HepG2 (cell line): ENCODE measurements around the gene E2F8. TPM values are rescaled to one million over a fixed set of nuclear protein-coding genes. Genes with fewer than 3 reads are reported as not detected.

Experiments
- BORCS8-MEF2B ChIP-seq: sonication (generic); formaldehyde crosslinking; IDR thresholded peaks from 2 replicates; pipeline ENCODE4 v1.8.0; 2022; ENCODE audit warnings: mild to moderate bottlenecking, missing genetic modification reagents
- CENPX ChIP-seq: sonication (generic); formaldehyde crosslinking; IDR thresholded peaks from 2 replicates; pipeline ENCODE4 v1.9.0; 2021; ENCODE audit warnings: mild to moderate bottlenecking, missing genetic modification reagents, moderate library complexity
- CREM ChIP-seq, 2 experiments: sonication (generic) in 1 of 2; formaldehyde crosslinking in 1 of 2; IDR thresholded peaks; 2 replicates each; pipeline versions ENCODE4 v1.4.0 to v1.6.1; 2016 to 2020; ENCODE audit warnings: antibody characterized with exemption in 1 of 2, mild to moderate bottlenecking in 1 of 2, missing genetic modification reagents in 1 of 2
- DDIT3 ChIP-seq: sonication (generic); formaldehyde crosslinking; IDR thresholded peaks from 2 replicates; pipeline ENCODE4 v1.4.0; 2020; ENCODE audit warnings: mild to moderate bottlenecking, missing genetic modification reagents
- EED ChIP-seq: sonication (generic); formaldehyde crosslinking; IDR thresholded peaks from 2 replicates; pipeline ENCODE4 v1.5.0; 2020; ENCODE audit warnings: mild to moderate bottlenecking, missing genetic modification reagents
- GMEB2 ChIP-seq: IDR thresholded peaks from 2 replicates; pipeline ENCODE4 v1.6.1; 2016; ENCODE audit warnings: missing biosample characterization, missing genetic modification reagents, low read depth
- HDAC1 ChIP-seq: sonication (generic); formaldehyde crosslinking; IDR thresholded peaks from 2 replicates; pipeline ENCODE4 v1.5.1; 2020; ENCODE audit warnings: mild to moderate bottlenecking, missing genetic modification reagents
- HDAC2 ChIP-seq: sonication (generic); formaldehyde crosslinking; IDR thresholded peaks from 2 replicates; pipeline ENCODE4 v1.4.0; 2020; ENCODE audit warnings: missing genetic modification reagents
- HIC2 ChIP-seq: sonication (generic); formaldehyde crosslinking; IDR thresholded peaks from 2 replicates; pipeline ENCODE4 v1.9.0; 2022; ENCODE audit warnings: low read depth, missing genetic modification reagents
- MLXIP ChIP-seq: sonication (generic); formaldehyde crosslinking; IDR thresholded peaks from 2 replicates; pipeline ENCODE4 v1.9.0; 2021; ENCODE audit warnings: missing genetic modification reagents, borderline replicate concordance
- RELA ChIP-seq: sonication (generic); formaldehyde crosslinking; IDR thresholded peaks from 2 replicates; pipeline ENCODE4 v1.4.0; 2020; ENCODE audit warnings: missing genetic modification reagents
- SNAPC2 ChIP-seq: sonication (generic); formaldehyde crosslinking; IDR thresholded peaks from 2 replicates; pipeline ENCODE4 v1.8.1; 2022; ENCODE audit warnings: mild to moderate bottlenecking, missing genetic modification reagents
- SP4 ChIP-seq: sonication (generic); formaldehyde crosslinking; IDR thresholded peaks from 2 replicates; pipeline ENCODE4 v1.8.1; 2023; ENCODE audit warnings: mild to moderate bottlenecking, missing genetic modification reagents
- WIZ ChIP-seq: sonication (generic); formaldehyde crosslinking; IDR thresholded peaks from 2 replicates; pipeline ENCODE4 v1.5.1; 2020; ENCODE audit warnings: mild to moderate bottlenecking, missing genetic modification reagents
- ZMYM4 ChIP-seq: sonication (generic); formaldehyde crosslinking; IDR thresholded peaks from 2 replicates; pipeline ENCODE4 v1.8.1; 2023; ENCODE audit warnings: mild to moderate bottlenecking, missing genetic modification reagents
- ZNF234 ChIP-seq: sonication (generic); formaldehyde crosslinking; conservative IDR thresholded peaks from 2 replicates; pipeline ENCODE4 v1.5.1; 2020; ENCODE audit warnings: mild to moderate bottlenecking, missing genetic modification reagents
- ZNF530 ChIP-seq: sonication (generic); formaldehyde crosslinking; IDR thresholded peaks from 2 replicates; pipeline ENCODE4 v1.5.0; 2020; ENCODE audit warnings: low read depth, mild to moderate bottlenecking, missing genetic modification reagents
- ZNF556 ChIP-seq: sonication (generic); formaldehyde crosslinking; IDR thresholded peaks from 2 replicates; pipeline ENCODE4 v1.4.0; 2020; ENCODE audit warnings: mild to moderate bottlenecking, missing genetic modification reagents, borderline replicate concordance
- polyA plus RNA-seq, 8 experiments: library from polyadenylated mRNA; depleted of rRNA in 3 of 8; stranded (reverse) in 7 of 8; unstranded in 1 of 8; fragments of >200 nt; fragmentation: Illumina TruSeq in 4 of 8; extraction: Trizol in 4 of 8; gene quantifications; 2 replicates each; pipeline versions ENCODE4 v1.2.1 to v1.2.3, GENCODE V29; 2011 to 2016; ENCODE audit warnings: low read depth in 4 of 8, missing spikeins in 1 of 8, mixed read lengths in 1 of 8; ENCODE audit not compliant: insufficient read depth in 1 of 8
- total RNA-seq, 5 experiments: library from RNA; depleted of rRNA; stranded (reverse); fragments of >200 nt; fragmentation: Illumina TruSeq; extraction: Trizol; gene quantifications; 2 replicates each; pipeline ENCODE4 v1.2.3, GENCODE V29; 2016; ENCODE audit warnings: low read depth in 1 of 5

Gene E2F8
- total and polyA plus RNA-seq, 2 of the 13 experiments (the other 11 are each of a cell fraction or from before 2014, with no cell fraction given), result 3.3 to 8.9 TPM

GRCh38 chr11:19240420-19241259, at the start of gene E2F8 (continued):
- TF ChIP-seq CREM (IDR thresholded peaks at IDR 0.05), result peak; percentile 35; the same call in 1 of the 2 replicates
- TF ChIP-seq CREM (CRISPR knock-in tag; IDR thresholded peaks at IDR 0.05), result no peak
- no peak for TF ChIP-seq ZNF234 (CRISPR knock-in tag)
- TF ChIP-seq HDAC1 (CRISPR knock-in tag), result peak; percentile 92
- no peak for TF ChIP-seq RELA (CRISPR knock-in tag)
- 0 out of 2 replicates have a peak, but pooled peaks have one; percentile 22 for TF ChIP-seq HDAC2 (CRISPR knock-in tag)
- peak; percentile 69; the same call in 1 of the 2 replicates for TF ChIP-seq BORCS8-MEF2B (CRISPR knock-in tag)
- no peak for TF ChIP-seq MLXIP
- no peak for TF ChIP-seq HIC2 (CRISPR knock-in tag)
- no peak for TF ChIP-seq EED
- no peak for TF ChIP-seq ZNF530 (CRISPR knock-in tag)
- TF ChIP-seq SNAPC2, result peak; percentile 84
- TF ChIP-seq CENPX, result no peak
- TF ChIP-seq SP4 (CRISPR knock-in tag), result peak; percentile 80
- TF ChIP-seq GMEB2 (CRISPR knock-in tag), result no peak
- TF ChIP-seq WIZ (CRISPR knock-in tag), result no peak
- TF ChIP-seq ZMYM4 (CRISPR knock-in tag), result peak; percentile 76
- no peak for TF ChIP-seq ZNF556 (CRISPR knock-in tag)
- TF ChIP-seq DDIT3 (CRISPR knock-in tag), result no peak
